Endodermal cell (in vitro differentiated cells): Measurements from ENCODE around the gene FHAD1. TPM values are rescaled to one million over a fixed set of nuclear protein-coding genes. Genes with fewer than 3 reads are reported as not detected.
"Not testable (repeated sequence)": the region's sequence is repeated elsewhere in the genome, so short reads cannot be mapped to it uniquely, and the experiment has no call there.

Experiments used
- DNase-seq: peaks from one replicate; pipeline ENCODE4 v3.0.0-alpha.2; 2017
- H3K27ac ChIP-seq: 2 replicates; pipeline ENCODE4 v1.5.1; 2013; ENCODE audit warnings: mild to moderate bottlenecking, low read depth, low read length, moderate library complexity
- H3K27me3 ChIP-seq: 2 replicates; pipeline ENCODE4 v1.6.1; 2013; ENCODE audit warnings: mild to moderate bottlenecking, low read length, moderate library complexity; ENCODE audit not compliant: insufficient read depth, control insufficient read depth, poor library complexity, severe bottlenecking
- H3K36me3 ChIP-seq: 2 replicates; pipeline ENCODE4 v1.7.0; 2013; ENCODE audit warnings: mild to moderate bottlenecking, low read length, moderate library complexity; ENCODE audit not compliant: control insufficient read depth, insufficient read depth
- H3K4me1 ChIP-seq: one replicate; pipeline ENCODE4 v1.7.0; 2013; ENCODE audit warnings: low read length; ENCODE audit not compliant: control insufficient read depth, insufficient read depth
- H3K4me3 ChIP-seq: 2 replicates; pipeline ENCODE4 v1.5.1; 2013; ENCODE audit warnings: mild to moderate bottlenecking, low read length, moderate library complexity
- H3K9ac ChIP-seq: 2 replicates; pipeline ENCODE4 v1.6.1; 2013; ENCODE audit warnings: mild to moderate bottlenecking, low read length, moderate library complexity; ENCODE audit not compliant: poor library complexity, severe bottlenecking; ENCODE audit errors: extremely low read depth
- H3K9me3 ChIP-seq: 2 replicates; pipeline ENCODE4 v1.6.1; 2013; ENCODE audit warnings: mild to moderate bottlenecking, low read length, moderate library complexity; ENCODE audit not compliant: control insufficient read depth
- H3K27ac Mint-ChIP-seq: 2 replicates; pipeline ENCODE4 v1.8.0; 2020; ENCODE audit warnings: mixed read lengths
- H3K27me3 Mint-ChIP-seq: 2 replicates; pipeline ENCODE4 v1.8.0; 2021; ENCODE audit warnings: mild to moderate bottlenecking, mixed read lengths; ENCODE audit not compliant: insufficient read depth
- H3K36me3 Mint-ChIP-seq: 2 replicates; pipeline ENCODE4 v1.8.0; 2020; ENCODE audit warnings: low read depth, mixed read lengths
- H3K4me1 Mint-ChIP-seq: 2 replicates; pipeline ENCODE4 v1.8.0; 2020; ENCODE audit warnings: mixed read lengths
- H3K4me3 Mint-ChIP-seq: 2 replicates; pipeline ENCODE4 v1.8.0; 2020; ENCODE audit warnings: mild to moderate bottlenecking, moderate library complexity, mixed read lengths
- H3K9me3 Mint-ChIP-seq: 2 replicates; pipeline ENCODE4 v1.8.0; 2020; ENCODE audit warnings: mild to moderate bottlenecking, mixed read lengths
- WGBS, 2 experiments: methylation state at CpG; one replicate each; pipeline versions ENCODE4 v1.1.5 to v1.1.7; 2013; ENCODE audit warnings: missing lambda C conversion rate in 2 of 2, mixed read lengths in 1 of 2; ENCODE audit not compliant: insufficient coverage in 1 of 2, insufficient read length in 1 of 2; 5-methylcytosine and 5-hydroxymethylcytosine counted together
- total RNA-seq, 2 donors: library from RNA; stranded (reverse); fragmentation: NEBNext Ultra II Directional in 1 of 2; extraction: Animal tissue kit (Norgen Biotek cat#: 25700) in 1 of 2; gene quantifications; 2 replicates in 1 of 2; 3 replicates in 1 of 2; pipeline ENCODE4 v1.2.1, GENCODE V29; 2021
- TF ChIP-seq, protein P1 (sequence below): fragments of 200-600 bp; sonication (generic); conservative IDR thresholded peaks from 2 replicates; pipeline ENCODE4 v1.5.0; 2021; ENCODE audit warnings: antibody characterized with exemption, mild to moderate bottlenecking

The FHAD1 gene
- total RNA-seq, 2 donors from 2014 or later = 2.9 to 3.6 TPM

- DNase-seq = peak; percentile 72
- Histone ChIP-seq H3K4me1 (peaks cover 2% of the 10 kb centered on the region), H3K27me3 (peaks cover 42% of the 10 kb centered on the region), H3K9ac (no peak overlapping the region), H3K27ac (peak overlapping the region; percentile 90), H3K9me3 (no peaks in the 10 kb centered on the region), H3K4me3 (no peak overlapping the region), H3K36me3 (no peaks in the 10 kb centered on the region)
- no peaks in the 10 kb centered on the region for H3K9me3 Mint-ChIP-seq
- H3K36me3 Mint-ChIP-seq = no peaks in the 10 kb centered on the region
- H3K4me3 Mint-ChIP-seq = no peak overlapping the region
- TF ChIP-seq, protein P1, sequence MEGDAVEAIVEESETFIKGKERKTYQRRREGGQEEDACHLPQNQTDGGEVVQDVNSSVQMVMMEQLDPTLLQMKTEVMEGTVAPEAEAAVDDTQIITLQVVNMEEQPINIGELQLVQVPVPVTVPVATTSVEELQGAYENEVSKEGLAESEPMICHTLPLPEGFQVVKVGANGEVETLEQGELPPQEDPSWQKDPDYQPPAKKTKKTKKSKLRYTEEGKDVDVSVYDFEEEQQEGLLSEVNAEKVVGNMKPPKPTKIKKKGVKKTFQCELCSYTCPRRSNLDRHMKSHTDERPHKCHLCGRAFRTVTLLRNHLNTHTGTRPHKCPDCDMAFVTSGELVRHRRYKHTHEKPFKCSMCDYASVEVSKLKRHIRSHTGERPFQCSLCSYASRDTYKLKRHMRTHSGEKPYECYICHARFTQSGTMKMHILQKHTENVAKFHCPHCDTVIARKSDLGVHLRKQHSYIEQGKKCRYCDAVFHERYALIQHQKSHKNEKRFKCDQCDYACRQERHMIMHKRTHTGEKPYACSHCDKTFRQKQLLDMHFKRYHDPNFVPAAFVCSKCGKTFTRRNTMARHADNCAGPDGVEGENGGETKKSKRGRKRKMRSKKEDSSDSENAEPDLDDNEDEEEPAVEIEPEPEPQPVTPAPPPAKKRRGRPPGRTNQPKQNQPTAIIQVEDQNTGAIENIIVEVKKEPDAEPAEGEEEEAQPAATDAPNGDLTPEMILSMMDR = no peak
- no peak overlapping the region for H3K27ac Mint-ChIP-seq
- WGBS, 2 experiments = 32 to 37% methylated on average over 8 to 17 of the region's 17 CpGs
- H3K27me3 Mint-ChIP-seq = peaks cover 77% of the 10 kb centered on the region
- H3K4me1 Mint-ChIP-seq = peaks cover 18% of the 10 kb centered on the region
Measured at GRCh38 chr1:15386164-15386749, 139.2 kb downstream of the FHAD1 start.

DNA sequence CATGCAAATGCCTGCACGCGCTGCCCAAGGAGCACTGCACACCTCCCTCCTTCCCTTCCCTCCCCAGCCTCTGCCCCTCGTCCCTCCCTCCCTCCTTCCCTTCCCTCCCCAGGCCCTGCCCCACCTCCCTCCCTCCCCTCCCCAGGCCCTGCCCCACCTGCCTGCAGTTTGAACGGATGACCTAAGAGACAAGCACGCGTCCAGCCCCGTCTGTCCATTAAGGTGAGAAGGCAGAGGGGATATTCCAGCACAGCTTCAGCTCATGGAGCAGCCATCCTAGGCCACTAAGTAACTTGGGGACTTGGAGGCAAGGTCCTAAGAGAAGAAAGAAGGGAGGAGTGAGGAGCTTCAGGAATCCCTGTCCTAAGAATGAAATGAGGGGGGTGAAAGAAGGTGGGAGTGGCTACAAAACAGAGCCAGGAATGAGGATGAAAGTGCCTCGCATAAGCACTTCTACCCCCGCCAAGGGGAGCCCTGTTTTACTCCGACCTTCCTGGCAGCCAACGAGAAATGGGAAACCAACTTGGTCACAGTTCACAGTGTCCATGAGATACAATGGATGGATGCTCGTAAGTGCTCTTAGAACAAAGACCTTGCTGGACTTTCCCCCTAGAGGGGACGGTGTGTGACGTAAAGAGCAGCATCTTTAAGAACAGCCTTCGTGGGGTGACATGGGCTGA lies 141.3 kb downstream of the FHAD1 start:
- DNase-seq = no peak
- Mint-ChIP-seq H3K4me1 (peaks cover 18% of the 10 kb centered on the region), H3K27me3 (peaks cover 59% of the 10 kb centered on the region), H3K27ac (no peak overlapping the region), H3K4me3 (no peak overlapping the region), H3K9me3 (no peaks in the 10 kb centered on the region), H3K36me3 (no peaks in the 10 kb centered on the region)
- Histone ChIP-seq H3K27ac (no peak overlapping the region), H3K4me1 (peaks cover 2% of the 10 kb centered on the region), H3K4me3 (no peak overlapping the region), H3K9me3 (no peaks in the 10 kb centered on the region), H3K36me3 (no peaks in the 10 kb centered on the region), H3K9ac (no peak overlapping the region), H3K27me3 (peaks cover 32% of the 10 kb centered on the region)
- WGBS, 2 experiments = 72 to 73% methylated on average over 8 to 12 of the region's 15 CpGs
- TF ChIP-seq, protein P1 = no peak

- H3K4me1 ChIP-seq, DNase-seq, H3K27ac Mint-ChIP-seq, H3K4me3 Mint-ChIP-seq, H3K9me3 ChIP-seq, H3K36me3 ChIP-seq, H3K4me3 ChIP-seq, H3K27ac ChIP-seq, H3K36me3 Mint-ChIP-seq, H3K9ac ChIP-seq, H3K9me3 Mint-ChIP-seq: not testable (repeated sequence)
- 91 to 94% methylated on average over 7 to 8 of the region's 8 CpGs for WGBS, 2 experiments
- peaks cover 17% of the 10 kb centered on the region for H3K4me1 Mint-ChIP-seq
- peaks cover 17% of the 10 kb centered on the region for H3K27me3 ChIP-seq
- peaks cover 44% of the 10 kb centered on the region for H3K27me3 Mint-ChIP-seq
Measured at GRCh38 chr1:15389828-15390227, 142.8 kb downstream of the FHAD1 start.
